ENCODE measurements around the gene PTPRZ1.

GRCh38 chr7:121890833-121891232 is 17.9 kb downstream of the PTPRZ1 start:
- no peak for TF ChIP-seq CTCF (conservative IDR thresholded peaks at IDR 0.05; ENCODE audit: low read depth, low read length)
- no peak for TF ChIP-seq RAD21 (IDR thresholded peaks at IDR 0.05; ENCODE audit: low read length)
- no peak for TF ChIP-seq USF2 (IDR thresholded peaks at IDR 0.05; ENCODE audit: low read depth, low read length)
- TF ChIP-seq RFX5 (IDR thresholded peaks at IDR 0.05; ENCODE audit: low read depth, low read length): no peak
- no peak for TF ChIP-seq POLR2A (IDR thresholded peaks at IDR 0.05; ENCODE audit: low read depth, low read length)
- TF ChIP-seq SMC3 (IDR thresholded peaks at IDR 0.05; ENCODE audit: low read depth, low read length): no peak
- no peak for TF ChIP-seq ELK1 (IDR thresholded peaks at IDR 0.05; ENCODE audit: borderline replicate concordance, low read depth, low read length)
- no peak for TF ChIP-seq BHLHE40 (IDR thresholded peaks at IDR 0.05; ENCODE audit: low read depth, low read length)
- TF ChIP-seq CHD1 (IDR thresholded peaks at IDR 0.05; ENCODE audit: low read depth, low read length): no peak
- TF ChIP-seq MXI1 (IDR thresholded peaks at IDR 0.05; ENCODE audit: borderline replicate concordance, low read depth, low read length): no peak
- no peak for TF ChIP-seq RCOR1 (IDR thresholded peaks at IDR 0.05; ENCODE audit: insufficient replicate concordance, low read length)
